ENCODE data around the gene BRD3. TPM values are rescaled to one million over a fixed set of nuclear protein-coding genes. Genes with fewer than 3 reads are reported as not detected.
"Not testable (repeated sequence)": the region's sequence is repeated elsewhere in the genome, so short reads cannot be mapped to it uniquely, and the experiment has no call there.

BRD3 gene
- total RNA-seq, 1 experiment from 2014 or later, result 47.3 TPM

DNA sequence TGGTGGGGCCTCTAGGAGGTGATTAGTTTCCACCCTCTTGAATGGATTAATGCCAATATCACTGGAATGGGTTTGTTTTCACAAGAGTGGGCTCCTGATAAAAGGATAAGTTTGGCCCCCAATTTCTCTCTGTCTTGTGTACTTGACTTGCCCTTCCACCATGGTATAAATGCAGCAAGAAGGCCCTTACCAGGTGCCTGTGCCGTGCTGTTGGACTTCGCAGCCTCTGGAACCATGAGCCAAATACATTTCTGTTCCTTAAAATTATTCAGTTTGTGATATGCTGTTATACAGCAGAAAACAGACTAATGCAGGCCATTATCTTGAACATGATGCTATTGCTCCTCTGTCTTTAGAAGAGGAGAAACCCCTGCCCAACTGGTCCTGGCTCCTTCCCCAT is 17.8 kb upstream of the BRD3 start:
- DNase-seq, result no peak
- Histone ChIP-seq H4K20me1 (ENCODE audit: insufficient read depth) (no peaks in the 10 kb centered on the region), H3K27me3 (ENCODE audit: insufficient read depth, low read depth) (peaks cover 75% of the 10 kb centered on the region), H3K4me1 (replicated peaks; ENCODE audit: insufficient read depth) (no peaks in the 10 kb centered on the region), H3K36me3 (ENCODE audit: low read depth) (no peaks in the 10 kb centered on the region), H3K9me3 (ENCODE audit: insufficient read depth, low read depth) (no peaks in the 10 kb centered on the region), H3K79me2 (ENCODE audit: low read depth) (no peaks in the 10 kb centered on the region), H3K9me2 (ENCODE audit: insufficient read depth) (no peaks in the 10 kb centered on the region), H3K27ac (no peak overlapping the region), H3K4me2 (no peak overlapping the region), H3F3A (ENCODE audit: insufficient read depth, low read depth) (no peaks in the 10 kb centered on the region), H2AFZ (no peak overlapping the region), H3K4me3 (no peak overlapping the region)
- no peak for TF ChIP-seq EZH2 (IDR thresholded peaks at IDR 0.05; ENCODE audit: low read depth)
- TF ChIP-seq, protein P1, sequence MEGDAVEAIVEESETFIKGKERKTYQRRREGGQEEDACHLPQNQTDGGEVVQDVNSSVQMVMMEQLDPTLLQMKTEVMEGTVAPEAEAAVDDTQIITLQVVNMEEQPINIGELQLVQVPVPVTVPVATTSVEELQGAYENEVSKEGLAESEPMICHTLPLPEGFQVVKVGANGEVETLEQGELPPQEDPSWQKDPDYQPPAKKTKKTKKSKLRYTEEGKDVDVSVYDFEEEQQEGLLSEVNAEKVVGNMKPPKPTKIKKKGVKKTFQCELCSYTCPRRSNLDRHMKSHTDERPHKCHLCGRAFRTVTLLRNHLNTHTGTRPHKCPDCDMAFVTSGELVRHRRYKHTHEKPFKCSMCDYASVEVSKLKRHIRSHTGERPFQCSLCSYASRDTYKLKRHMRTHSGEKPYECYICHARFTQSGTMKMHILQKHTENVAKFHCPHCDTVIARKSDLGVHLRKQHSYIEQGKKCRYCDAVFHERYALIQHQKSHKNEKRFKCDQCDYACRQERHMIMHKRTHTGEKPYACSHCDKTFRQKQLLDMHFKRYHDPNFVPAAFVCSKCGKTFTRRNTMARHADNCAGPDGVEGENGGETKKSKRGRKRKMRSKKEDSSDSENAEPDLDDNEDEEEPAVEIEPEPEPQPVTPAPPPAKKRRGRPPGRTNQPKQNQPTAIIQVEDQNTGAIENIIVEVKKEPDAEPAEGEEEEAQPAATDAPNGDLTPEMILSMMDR (conservative IDR thresholded peaks at IDR 0.05), result no peak
- BruUV-seq (replicated peaks), result no TSS peak
- POLR2A ChIA-PET (ENCODE audit: unreplicated experiment), result no interaction called here
- CTCF ChIA-PET, result no interaction called here
- intact Hi-C loops (cut with micrococcal nuclease; ENCODE audit: unreplicated experiment), result no loop called here

DNA sequence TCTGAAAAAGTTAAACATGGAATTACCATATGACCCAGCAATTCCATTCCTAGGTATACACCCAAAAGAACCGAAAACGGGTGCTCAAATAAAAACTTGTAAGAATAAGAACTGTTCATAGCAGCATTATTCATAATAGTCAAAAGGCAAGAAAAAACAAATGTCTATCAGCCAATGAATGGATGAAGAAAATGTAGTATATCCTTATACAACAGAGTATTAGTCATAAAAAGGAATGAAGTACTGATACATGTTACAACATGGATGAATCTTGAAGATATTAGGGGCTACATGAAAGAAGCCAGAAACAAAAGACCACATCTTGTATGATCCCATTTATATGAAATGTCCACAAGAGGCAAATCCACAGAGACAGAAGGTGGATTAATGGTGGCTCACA is 15.6 kb upstream of the BRD3 start:
- H3K4me2 ChIP-seq, result no peak overlapping the region
- H3K79me2 ChIP-seq (ENCODE audit: low read depth), result no peaks in the 10 kb centered on the region
- intact Hi-C loops (cut with micrococcal nuclease; ENCODE audit: unreplicated experiment), result no loop called here
- POLR2A ChIA-PET (ENCODE audit: unreplicated experiment), result no interaction called here
- no peaks in the 10 kb centered on the region for H3K9me2 ChIP-seq (ENCODE audit: insufficient read depth)
- no peak for TF ChIP-seq EZH2 (IDR thresholded peaks at IDR 0.05; ENCODE audit: low read depth)
- TF ChIP-seq, protein P1 (conservative IDR thresholded peaks at IDR 0.05), result no peak
- no peak overlapping the region for H3K27ac ChIP-seq
- no peak overlapping the region for H3K4me3 ChIP-seq
- no peaks in the 10 kb centered on the region for H3F3A ChIP-seq (ENCODE audit: insufficient read depth, low read depth)
- no peak for DNase-seq
- no peaks in the 10 kb centered on the region for H4K20me1 ChIP-seq (ENCODE audit: insufficient read depth)
- CTCF ChIA-PET, result no interaction called here
- H3K4me1 ChIP-seq (replicated peaks; ENCODE audit: insufficient read depth), result no peaks in the 10 kb centered on the region
- H3K9me3 ChIP-seq (ENCODE audit: insufficient read depth, low read depth), result no peaks in the 10 kb centered on the region
- no TSS peak for BruUV-seq (replicated peaks)
- no peak overlapping the region for H2AFZ ChIP-seq
- H3K36me3 ChIP-seq (ENCODE audit: low read depth), result no peaks in the 10 kb centered on the region
- H3K27me3 ChIP-seq (ENCODE audit: insufficient read depth, low read depth), result peaks cover 73% of the 10 kb centered on the region

DNA sequence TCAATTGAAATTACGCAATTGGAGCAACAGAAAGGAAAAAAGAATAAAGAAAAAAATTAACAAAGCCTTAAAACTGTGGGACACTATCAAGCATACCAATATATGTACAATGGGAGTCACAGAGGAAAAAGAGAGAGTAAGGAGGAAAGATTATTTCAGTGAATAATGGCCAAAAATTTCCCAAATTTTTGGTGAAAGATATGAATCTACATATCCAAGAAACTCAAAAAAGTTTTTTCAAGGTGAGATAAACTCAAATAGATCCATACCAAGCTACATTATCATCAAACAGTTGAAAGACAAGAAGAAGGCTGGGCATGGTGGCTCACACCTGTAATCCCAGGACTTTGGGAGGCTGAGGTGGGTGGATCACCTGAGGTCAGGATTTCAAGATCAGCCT is 8.8 kb upstream of the BRD3 start:
- DNase-seq, result no peak
- no peak overlapping the region for H3K4me2 ChIP-seq
- no peak overlapping the region for H2AFZ ChIP-seq
- H3K4me1 ChIP-seq (replicated peaks; ENCODE audit: insufficient read depth), result no peaks in the 10 kb centered on the region
- H3K27me3 ChIP-seq (ENCODE audit: insufficient read depth, low read depth), result peaks cover 56% of the 10 kb centered on the region
- no peaks in the 10 kb centered on the region for H4K20me1 ChIP-seq (ENCODE audit: insufficient read depth)
- no peak for TF ChIP-seq EZH2 (IDR thresholded peaks at IDR 0.05; ENCODE audit: low read depth)
- TF ChIP-seq, protein P1 (conservative IDR thresholded peaks at IDR 0.05), result no peak
- 0 out of 2 replicates have a peak, but pooled peaks cover 5% of the 10 kb centered on the region for H3K9me3 ChIP-seq (ENCODE audit: insufficient read depth, low read depth)
- H3F3A ChIP-seq (ENCODE audit: insufficient read depth, low read depth), result no peaks in the 10 kb centered on the region
- ChIA-PET POLR2A (ENCODE audit: unreplicated experiment) (no interaction called here), CTCF (no interaction called here)
- H3K9me2 ChIP-seq (ENCODE audit: insufficient read depth), result no peaks in the 10 kb centered on the region
- no peaks in the 10 kb centered on the region for H3K36me3 ChIP-seq (ENCODE audit: low read depth)
- intact Hi-C loops (cut with micrococcal nuclease; ENCODE audit: unreplicated experiment), result no loop called here
- H3K4me3 ChIP-seq, result no peak overlapping the region
- H3K27ac ChIP-seq, result no peak overlapping the region
- no TSS peak for BruUV-seq (replicated peaks)
- H3K79me2 ChIP-seq (ENCODE audit: low read depth), result no peaks in the 10 kb centered on the region

DNA sequence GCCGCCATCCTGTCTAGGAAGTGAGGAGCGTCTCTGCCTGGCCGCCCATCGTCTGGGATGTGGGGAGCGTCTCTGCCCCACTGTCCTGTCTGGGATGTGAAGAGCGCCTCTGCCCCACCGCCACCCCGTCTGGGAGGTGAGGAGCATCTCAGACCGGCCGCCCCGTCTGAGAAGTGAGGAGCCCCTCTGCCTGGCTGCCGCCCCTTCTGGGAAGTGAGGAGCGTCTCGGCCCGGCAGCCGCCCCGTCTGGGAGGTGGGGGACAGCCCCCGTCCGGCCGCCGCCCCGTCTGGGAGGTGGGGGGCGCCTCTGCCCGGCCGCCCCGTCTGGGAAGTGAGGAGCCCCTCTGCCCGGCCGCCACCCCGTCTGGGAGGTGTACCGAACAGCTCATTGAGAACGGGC is 7.9 kb upstream of the BRD3 start:
- peaks cover 57% of the 10 kb centered on the region for H3K27me3 ChIP-seq (ENCODE audit: insufficient read depth, low read depth)
- intact Hi-C loops (cut with micrococcal nuclease; ENCODE audit: unreplicated experiment); DNase-seq; H3K4me3 ChIP-seq; H3K9me3 ChIP-seq (ENCODE audit: insufficient read depth, low read depth); H3K4me2 ChIP-seq; H3K9me2 ChIP-seq (ENCODE audit: insufficient read depth); H3F3A ChIP-seq (ENCODE audit: insufficient read depth, low read depth); H3K4me1 ChIP-seq (replicated peaks; ENCODE audit: insufficient read depth); BruUV-seq (replicated peaks); H3K27ac ChIP-seq; CTCF ChIA-PET; H2AFZ ChIP-seq; H4K20me1 ChIP-seq (ENCODE audit: insufficient read depth); POLR2A ChIA-PET (ENCODE audit: unreplicated experiment); H3K36me3 ChIP-seq (ENCODE audit: low read depth); H3K79me2 ChIP-seq (ENCODE audit: low read depth): not testable (repeated sequence)
